ENCODE data around the gene SORCS1.

DNA sequence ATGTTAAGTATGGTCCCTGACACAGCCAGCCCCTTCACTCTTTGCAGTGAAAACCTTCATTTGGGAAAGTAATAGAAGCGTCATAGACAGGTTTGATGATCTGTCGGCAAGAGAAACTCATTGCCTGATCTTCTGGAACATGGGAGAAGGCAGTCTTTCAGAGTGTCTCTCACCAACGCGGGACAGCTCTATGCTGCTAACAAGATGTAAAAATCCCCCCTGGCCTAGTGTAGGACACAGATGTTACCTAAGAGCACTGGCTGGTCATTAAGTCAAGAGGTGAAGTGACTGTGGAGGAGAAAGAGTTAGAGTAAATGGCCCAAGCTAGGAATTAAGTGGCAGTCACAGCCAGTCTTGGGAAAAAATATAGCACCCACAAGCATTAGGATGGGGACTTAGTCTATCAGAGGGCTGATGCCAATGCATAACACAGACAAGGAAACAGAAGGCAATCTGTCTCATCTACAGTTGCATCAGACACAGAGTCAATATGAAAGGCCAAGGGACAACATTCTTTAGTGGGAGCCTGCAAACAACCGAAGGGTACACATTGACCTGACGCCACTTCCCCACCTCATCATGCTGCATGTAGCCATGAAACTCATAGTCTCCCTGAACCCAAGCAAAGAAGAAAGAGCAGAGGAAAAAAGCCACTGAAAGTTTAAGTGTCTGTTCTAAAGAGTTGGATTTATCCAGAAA is 69.5 kb downstream of the SORCS1 start:
- TF ChIP-seq SP1 (IDR thresholded peaks at IDR 0.05) (no peak), ARNT (IDR thresholded peaks at IDR 0.05) (no peak), CTBP1 (IDR thresholded peaks at IDR 0.05; ENCODE audit: borderline replicate concordance) (no peak), BHLHE40 (IDR thresholded peaks at IDR 0.05; ENCODE audit: borderline replicate concordance) (no peak), FOXM1 (IDR thresholded peaks at IDR 0.05; ENCODE audit: borderline replicate concordance) (no peak)

Data from HEK293T (cell line).